Measurements from ENCODE around the gene ZCCHC14. TPM values are rescaled to one million over a fixed set of nuclear protein-coding genes. Genes with fewer than 3 reads are reported as not detected.
"Not testable (repeated sequence)": the region's sequence is repeated elsewhere in the genome, so short reads cannot be mapped to it uniquely, and the experiment has no call there.

ZCCHC14 gene
- total RNA-seq, 4 donors from 2014 or later: 23.0 to 70.0 (median 27.6) TPM

- Histone ChIP-seq H3K4me1 (peaks cover 10 to 31% of the 10 kb centered on the region in 2 donors), H3K27me3 (no peaks in the 10 kb centered on the region), H3K36me3 (no peaks in the 10 kb centered on the region), H3K4me3 (replicated peaks in 1 of 3) (peak overlapping the region; percentile 4 to 88 (median 70)), H3K9me3 (no peaks in the 10 kb centered on the region), H3K27ac (peak overlapping the region; percentile 55 to 95 (median 95))
- 34 to 38% methylated on average over 17 of the region's 17 CpGs for WGBS, 2 donors
- intact Hi-C loops (cut with DNase I): loop anchor here (5.0 kb wide), 1 partner anchor 65 kb away; the partner anchor contains the start of gene C16orf95
- DNase-seq: no peak
- TF ChIP-seq CTCF (IDR thresholded peaks at IDR 0.05): no peak
- TF ChIP-seq POLR2A (IDR thresholded peaks at IDR 0.05): no peak
Observed at GRCh38 chr16:87382023-87382785, 110.6 kb downstream of the ZCCHC14 start.

GRCh38 chr16:87380881-87381280, 111.9 kb downstream of the ZCCHC14 start:
- intact Hi-C loops (cut with DNase I): loop anchor here (5.0 kb wide), 1 partner anchor 64 kb away; the partner anchor contains the start of gene C16orf95

GRCh38 chr16:87380403-87380802, 112.4 kb downstream of the ZCCHC14 start:
- no peaks in the 10 kb centered on the region for H3K36me3 ChIP-seq
- WGBS, 2 donors: 83% methylated on average over 10 of the region's 10 CpGs
- TF ChIP-seq POLR2A (IDR thresholded peaks at IDR 0.05) (no peak), CTCF (IDR thresholded peaks at IDR 0.05) (no peak)
- no peak overlapping the region for H3K4me3 ChIP-seq (replicated peaks in 1 of 3)
- no peaks in the 10 kb centered on the region for H3K9me3 ChIP-seq
- intact Hi-C loops (cut with DNase I): loop anchor here (5.0 kb wide), 1 partner anchor 63 kb away; the partner anchor contains the start of gene C16orf95
- H3K27ac ChIP-seq: peak overlapping the region in 2 of 3 donors; percentile 54 to 61
- no peaks in the 10 kb centered on the region for H3K27me3 ChIP-seq
- DNase-seq: no peak
- peaks cover 9 to 31% of the 10 kb centered on the region in 2 donors for H3K4me1 ChIP-seq

More at GRCh38 chr16:87380881-87381280, 111.9 kb downstream of the ZCCHC14 start:
- H3K4me1 ChIP-seq: peaks cover 9 to 31% of the 10 kb centered on the region in 2 donors
- TF ChIP-seq POLR2A (IDR thresholded peaks at IDR 0.05) (no peak), CTCF (IDR thresholded peaks at IDR 0.05) (no peak)
- peak overlapping the region in 1 of 3 donors; percentile 88 for H3K4me3 ChIP-seq (replicated peaks in 1 of 3)
- no peaks in the 10 kb centered on the region for H3K27me3 ChIP-seq
- no peak for DNase-seq
- H3K9me3 ChIP-seq: no peaks in the 10 kb centered on the region
- 72 to 74% methylated on average over 4 of the region's 4 CpGs for WGBS, 2 donors
- no peaks in the 10 kb centered on the region for H3K36me3 ChIP-seq
- peak overlapping the region; percentile 42 to 61 (median 54) for H3K27ac ChIP-seq

- H3K4me3 ChIP-seq (replicated peaks in 1 of 3): not testable (repeated sequence)
Observed at GRCh38 chr16:87379312-87379752, 113.5 kb downstream of the ZCCHC14 start.

GRCh38 chr16:87376660-87377059, 116.2 kb downstream of the ZCCHC14 start:
- 95% methylated on average over 6 of the region's 6 CpGs for WGBS, 2 donors
- Histone ChIP-seq H3K4me1 (peaks cover 0 to 20% of the 10 kb centered on the region in 2 donors), H3K9me3 (no peaks in the 10 kb centered on the region), H3K27me3 (no peaks in the 10 kb centered on the region), H3K4me3 (replicated peaks in 1 of 3) (no peak overlapping the region), H3K27ac (peak overlapping the region in 1 of 3 donors; percentile 46), H3K36me3 (no peaks in the 10 kb centered on the region)
- intact Hi-C loops (cut with DNase I): no loop called here
- DNase-seq: no peak
- TF ChIP-seq CTCF (IDR thresholded peaks at IDR 0.05) (no peak), POLR2A (IDR thresholded peaks at IDR 0.05) (no peak)

More at GRCh38 chr16:87379312-87379752, 113.5 kb downstream of the ZCCHC14 start:
- peaks cover 9 to 31% of the 10 kb centered on the region in 2 donors for H3K4me1 ChIP-seq
- H3K27ac ChIP-seq: peak overlapping the region in 1 of 3 donors; percentile 3
- DNase-seq; intact Hi-C loops (cut with DNase I); H3K9me3 ChIP-seq; H3K36me3 ChIP-seq; H3K27me3 ChIP-seq: not testable (repeated sequence)
- 92 to 93% methylated on average over 3 of the region's 3 CpGs for WGBS, 2 donors
